Upper lobe of left lung (tissue), 6 donors: ENCODE data around the gene PRKN. TPM values are rescaled to one million over a fixed set of nuclear protein-coding genes. Genes with fewer than 3 reads are reported as not detected.

Experiments used
- ATAC-seq, 2 donors: fragments of 200-7000 bp; cut with Tn5 transposase; one replicate each; pipeline ENCODE4 v1.9.1; 2022; ENCODE audit warnings: mild to moderate bottlenecking in 2 of 2, moderate library complexity in 2 of 2; ENCODE audit not compliant: low FRiP score in 2 of 2
- DNase-seq, 2 donors: peaks; one replicate each; pipeline ENCODE4 v3.0.0-alpha.2; 2019 to 2020
- H3K27ac ChIP-seq, 4 donors: fragments of 200-600 bp; sonication (generic); one replicate each; pipeline ENCODE4 v1.5.1; 2016 to 2019
- H3K27me3 ChIP-seq, 4 donors: fragments of 200-600 bp; sonication (generic); one replicate each; pipeline ENCODE4 v1.5.1; 2017 to 2019
- H3K36me3 ChIP-seq, 4 donors: fragments of 200-600 bp; sonication (generic); one replicate each; pipeline ENCODE4 v1.5.1; 2016 to 2019
- H3K4me1 ChIP-seq, 4 donors: fragments of 200-600 bp; sonication (generic); one replicate each; pipeline ENCODE4 v1.5.1; 2018 to 2019
- H3K4me3 ChIP-seq, 4 donors: fragments of 200-600 bp; sonication (generic); one replicate each; pipeline ENCODE4 v1.5.1; 2017 to 2019; ENCODE audit warnings: mild to moderate bottlenecking in 2 of 4, moderate library complexity in 1 of 4
- H3K9me3 ChIP-seq, 4 donors: fragments of 200-600 bp; sonication (generic); one replicate each; pipeline ENCODE4 v1.5.1; 2018 to 2019
- EP300 ChIP-seq, 4 donors: sonication (generic); formaldehyde crosslinking; IDR thresholded peaks; one replicate each; pipeline ENCODE4 v1.5.1; 2017; ENCODE audit warnings: antibody characterized with exemption in 4 of 4, control low read depth in 2 of 4
- POLR2A ChIP-seq, 4 donors: fragments of 450-650 bp; IDR thresholded peaks; one replicate each; pipeline ENCODE4 v1.5.1; 2016 to 2017; ENCODE audit warnings: antibody characterized with exemption in 4 of 4, mild to moderate bottlenecking in 2 of 4
- POLR2AphosphoS5 ChIP-seq, 2 donors: sonication (generic); formaldehyde crosslinking; IDR thresholded peaks; one replicate each; pipeline ENCODE4 v1.5.1; 2017; ENCODE audit warnings: antibody characterized with exemption in 2 of 2
- WGBS, 2 donors: methylation state at CpG; one replicate each; pipeline ENCODE4 v1.1.5; 2017 to 2018; 5-methylcytosine and 5-hydroxymethylcytosine counted together
- total RNA-seq, 6 donors: library from RNA; depleted of rRNA in 4 of 6; stranded (reverse); fragments of >200 nt in 4 of 6; gene quantifications; one replicate each; pipeline versions ENCODE4 v1.1.0 to v1.2.1, GENCODE V29; 2016 to 2021
- TF ChIP-seq, protein P1 (sequence below), 6 experiments: fragments of 450-650 bp in 4 of 6; fragments of 200-600 bp in 2 of 6; sonication (generic) in 2 of 6; IDR thresholded peaks; one replicate each; pipeline ENCODE4 v1.5.1; 2016 to 2019; ENCODE audit warnings: antibody characterized with exemption in 6 of 6
- donor health status: DM: no; HTN: no; CAD: no; lungs with moderate emphysema.
- donor health status: DM: no; HTN: yes; CAD: no; lungs with severe emphysema.

Gene PRKN
- total RNA-seq, 6 donors from 2014 or later = 2.7 to 29.3 (median 5.5) TPM

DNA sequence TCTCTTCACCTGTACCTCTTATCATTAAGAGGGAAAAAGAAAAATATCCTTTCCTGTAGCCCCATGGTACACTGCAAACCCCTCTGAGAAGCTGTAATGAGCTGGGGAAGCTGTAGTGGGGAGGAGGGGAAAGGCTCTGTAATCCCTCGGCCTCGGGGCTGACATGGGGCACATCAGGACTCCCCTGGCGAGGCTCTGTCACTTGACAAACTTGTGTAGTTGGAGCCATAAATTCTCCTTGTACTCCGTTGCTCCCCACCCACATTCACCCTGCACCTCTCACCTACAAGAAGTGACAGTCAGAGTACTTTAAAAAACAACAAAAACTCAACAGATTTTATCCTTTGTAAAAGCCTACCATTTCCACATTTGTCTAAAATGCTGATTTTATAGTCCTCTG lies 978.0 kb downstream of the PRKN start:
- ATAC-seq (no peak), DNase-seq (no peak)
- no peak overlapping the region for H3K27ac ChIP-seq
- no peaks in the 10 kb centered on the region for H3K36me3 ChIP-seq
- H3K27me3 ChIP-seq = no peaks in the 10 kb centered on the region
- no peak for TF ChIP-seq EP300 (IDR thresholded peaks at IDR 0.05)
- TF ChIP-seq POLR2AphosphoS5 (IDR thresholded peaks at IDR 0.05) = no peak
- TF ChIP-seq, protein P1, sequence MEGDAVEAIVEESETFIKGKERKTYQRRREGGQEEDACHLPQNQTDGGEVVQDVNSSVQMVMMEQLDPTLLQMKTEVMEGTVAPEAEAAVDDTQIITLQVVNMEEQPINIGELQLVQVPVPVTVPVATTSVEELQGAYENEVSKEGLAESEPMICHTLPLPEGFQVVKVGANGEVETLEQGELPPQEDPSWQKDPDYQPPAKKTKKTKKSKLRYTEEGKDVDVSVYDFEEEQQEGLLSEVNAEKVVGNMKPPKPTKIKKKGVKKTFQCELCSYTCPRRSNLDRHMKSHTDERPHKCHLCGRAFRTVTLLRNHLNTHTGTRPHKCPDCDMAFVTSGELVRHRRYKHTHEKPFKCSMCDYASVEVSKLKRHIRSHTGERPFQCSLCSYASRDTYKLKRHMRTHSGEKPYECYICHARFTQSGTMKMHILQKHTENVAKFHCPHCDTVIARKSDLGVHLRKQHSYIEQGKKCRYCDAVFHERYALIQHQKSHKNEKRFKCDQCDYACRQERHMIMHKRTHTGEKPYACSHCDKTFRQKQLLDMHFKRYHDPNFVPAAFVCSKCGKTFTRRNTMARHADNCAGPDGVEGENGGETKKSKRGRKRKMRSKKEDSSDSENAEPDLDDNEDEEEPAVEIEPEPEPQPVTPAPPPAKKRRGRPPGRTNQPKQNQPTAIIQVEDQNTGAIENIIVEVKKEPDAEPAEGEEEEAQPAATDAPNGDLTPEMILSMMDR (IDR thresholded peaks at IDR 0.05) = no peak
- TF ChIP-seq POLR2A (IDR thresholded peaks at IDR 0.05) = no peak
- H3K4me1 ChIP-seq = no peaks in the 10 kb centered on the region
- 66 to 71% methylated on average over 4 of the region's 4 CpGs for WGBS, 2 donors
- no peaks in the 10 kb centered on the region for H3K9me3 ChIP-seq
- no peak overlapping the region for H3K4me3 ChIP-seq

DNA sequence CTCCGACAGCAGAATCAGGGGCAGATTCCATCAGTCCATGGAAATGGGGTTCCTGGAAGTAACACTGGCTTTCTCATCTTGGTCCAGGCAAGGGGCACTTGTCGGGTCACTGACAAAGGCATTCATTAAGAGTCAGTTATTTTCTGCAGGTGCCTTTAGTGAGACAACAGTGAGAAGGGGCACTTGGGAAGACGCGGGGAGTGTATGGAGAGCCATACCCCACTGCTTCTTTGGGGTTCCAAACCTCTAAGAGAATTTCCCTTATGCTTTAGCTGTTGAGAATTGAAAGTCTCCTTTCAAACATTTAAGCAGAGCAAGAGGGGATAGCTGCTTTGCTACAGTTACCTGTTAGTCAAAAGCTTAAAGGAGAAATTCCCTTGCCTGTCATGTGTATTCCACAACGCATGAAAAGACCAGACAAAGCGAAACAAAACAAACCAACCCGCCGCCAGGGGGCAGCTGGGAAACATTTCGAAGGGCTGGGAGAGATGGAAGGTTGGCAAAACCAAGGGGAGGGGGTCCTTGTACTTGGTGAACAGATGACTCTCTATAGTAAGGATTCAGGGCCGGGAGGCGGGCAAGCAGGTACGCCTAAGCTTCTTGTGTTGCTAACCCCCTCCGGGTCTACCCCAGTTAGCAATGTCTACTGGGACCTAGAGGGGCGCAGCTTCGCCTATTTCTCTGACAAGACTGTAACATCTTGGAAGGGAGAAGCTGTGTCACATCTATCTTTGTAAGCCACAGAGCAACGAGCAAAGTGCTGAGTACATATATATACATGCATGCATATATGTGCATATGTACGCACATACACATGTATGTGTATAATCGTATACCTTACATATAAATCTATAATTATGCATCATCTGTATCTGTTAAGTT lies 978.8 kb downstream of the PRKN start:
- WGBS, 2 donors = 60 to 61% methylated on average over 18 of the region's 18 CpGs
- Histone ChIP-seq H3K36me3 (no peaks in the 10 kb centered on the region), H3K27me3 (no peaks in the 10 kb centered on the region), H3K9me3 (no peaks in the 10 kb centered on the region), H3K4me3 (no peak overlapping the region), H3K4me1 (no peaks in the 10 kb centered on the region), H3K27ac (no peak overlapping the region)
- TF ChIP-seq POLR2A (IDR thresholded peaks at IDR 0.05) (no peak), POLR2AphosphoS5 (IDR thresholded peaks at IDR 0.05) (no peak), EP300 (IDR thresholded peaks at IDR 0.05) (no peak)
- TF ChIP-seq, protein P1 (IDR thresholded peaks at IDR 0.05) = no peak
- ATAC-seq = no peak
- DNase-seq = no peak

DNA sequence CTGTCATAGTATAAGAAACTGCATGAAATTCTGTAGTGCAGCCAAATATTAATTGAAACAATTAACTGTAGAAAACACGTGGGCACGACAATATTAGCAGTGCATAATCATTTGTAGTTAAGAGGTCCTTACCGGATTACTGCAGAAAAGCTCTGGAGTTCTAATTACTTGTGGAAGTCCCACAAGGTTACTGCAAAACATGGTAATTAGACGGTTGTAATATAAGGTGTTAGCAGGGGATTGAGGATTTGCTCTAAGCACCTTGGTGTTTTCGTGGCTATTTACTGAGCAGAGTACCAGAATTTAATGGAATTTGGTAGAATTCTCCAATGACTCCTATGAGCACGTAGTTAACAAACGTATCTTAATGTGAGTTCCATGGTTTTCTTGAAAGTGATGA lies 980.1 kb downstream of the PRKN start:
- no peak overlapping the region for H3K27ac ChIP-seq
- H3K4me1 ChIP-seq = no peaks in the 10 kb centered on the region
- no peaks in the 10 kb centered on the region for H3K9me3 ChIP-seq
- DNase-seq (no peak), ATAC-seq (no peak)
- 85 to 93% methylated on average over 7 of the region's 7 CpGs for WGBS, 2 donors
- no peak for TF ChIP-seq POLR2AphosphoS5 (IDR thresholded peaks at IDR 0.05)
- TF ChIP-seq EP300 (IDR thresholded peaks at IDR 0.05) = no peak
- no peak for TF ChIP-seq POLR2A (IDR thresholded peaks at IDR 0.05)
- TF ChIP-seq, protein P1 (IDR thresholded peaks at IDR 0.05) = no peak
- H3K27me3 ChIP-seq = no peaks in the 10 kb centered on the region
- H3K36me3 ChIP-seq = no peaks in the 10 kb centered on the region
- no peak overlapping the region for H3K4me3 ChIP-seq

DNA sequence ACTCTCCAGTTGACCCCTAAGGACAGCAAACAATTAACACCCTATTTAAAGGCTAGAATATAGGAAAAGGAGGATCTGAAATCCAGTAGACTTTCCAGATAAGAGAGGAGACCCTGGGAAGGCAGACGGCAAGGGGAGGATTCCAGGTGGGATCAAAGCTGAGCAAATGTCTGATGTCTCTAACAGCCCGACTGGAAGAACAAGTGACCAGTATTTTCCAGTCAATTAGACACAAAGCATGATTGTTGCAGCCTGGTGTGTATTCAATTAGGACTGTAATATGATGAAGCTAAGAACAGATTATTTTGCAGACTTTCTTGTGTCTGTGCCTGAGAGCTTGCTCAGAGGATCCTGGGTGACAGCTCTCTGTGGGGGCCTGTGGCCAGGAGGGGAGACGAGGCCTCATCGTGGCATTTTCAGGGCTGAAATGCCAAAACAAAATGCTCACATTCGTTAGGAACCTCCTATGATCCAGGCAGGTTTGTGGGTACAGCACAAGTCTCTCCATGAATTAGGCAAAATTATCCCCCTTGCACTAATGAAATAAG lies 981.9 kb downstream of the PRKN start:
- 76% methylated on average over 5 of the region's 5 CpGs for WGBS, 2 donors

More for the DNA sequence above, 981.9 kb downstream of the PRKN start:
- DNase-seq (no peak), ATAC-seq (no peak)
- no peaks in the 10 kb centered on the region for H3K9me3 ChIP-seq
- no peaks in the 10 kb centered on the region for H3K4me1 ChIP-seq
- no peak overlapping the region for H3K4me3 ChIP-seq
- H3K27ac ChIP-seq = no peak overlapping the region
- no peaks in the 10 kb centered on the region for H3K36me3 ChIP-seq
- TF ChIP-seq EP300 (IDR thresholded peaks at IDR 0.05) (no peak), POLR2A (IDR thresholded peaks at IDR 0.05) (no peak), POLR2AphosphoS5 (IDR thresholded peaks at IDR 0.05) (no peak)
- TF ChIP-seq, protein P1 (IDR thresholded peaks at IDR 0.05) = no peak
- no peaks in the 10 kb centered on the region for H3K27me3 ChIP-seq
